GM21526 (cell line): Measurements from ENCODE around the gene MINDY1.

Experiments
- ATAC-seq: cut with Tn5 transposase; IDR thresholded peaks from one replicate; pipeline ENCODE4 v1.9.1; 2021; ENCODE audit warnings: moderate library complexity; ENCODE audit not compliant: unreplicated experiment, low FRiP score

Gene MINDY1

GRCh38 chr1:151012684-151013471, 6.2 kb upstream of the MINDY1 start:
- no peak for ATAC-seq

DNA sequence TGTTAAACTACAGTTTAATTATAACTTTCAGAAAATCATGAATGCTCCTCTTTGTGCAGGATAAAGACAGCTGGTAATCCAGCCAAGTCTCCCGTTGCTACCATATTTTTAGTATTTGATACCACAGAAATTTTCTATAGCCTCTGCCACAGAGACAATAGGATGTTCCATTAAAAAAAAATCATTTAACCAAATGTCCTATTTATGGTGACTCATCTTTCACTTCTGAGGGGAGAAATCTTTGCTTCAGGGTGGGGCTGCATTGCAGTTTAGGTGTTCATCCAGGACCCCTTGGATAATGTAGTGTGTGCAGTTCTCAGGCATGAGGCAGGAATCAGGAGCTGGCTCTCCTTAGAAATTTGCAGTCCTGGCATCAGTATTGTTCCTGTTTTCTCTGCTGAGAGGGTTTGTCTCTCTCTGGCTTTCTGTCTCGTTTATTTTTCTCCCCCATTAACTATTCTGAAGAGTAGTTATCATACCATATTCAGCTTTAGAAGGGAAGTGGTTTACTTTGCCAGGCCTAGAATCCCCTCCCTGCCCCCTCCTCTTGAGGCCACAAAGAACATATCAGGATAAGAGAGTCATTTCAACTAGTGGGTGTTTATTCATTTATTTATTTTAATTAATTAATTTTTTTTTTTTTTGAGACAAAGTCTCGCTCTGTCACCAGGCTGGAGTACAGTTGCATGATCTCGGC, 4.6 kb upstream of the MINDY1 start:
- no peak for ATAC-seq

GRCh38 chr1:151010346-151010726, 3.6 kb upstream of the MINDY1 start:
- ATAC-seq: no peak

GRCh38 chr1:151009674-151010345, 3.1 kb upstream of the MINDY1 start:
- ATAC-seq: no peak

DNA sequence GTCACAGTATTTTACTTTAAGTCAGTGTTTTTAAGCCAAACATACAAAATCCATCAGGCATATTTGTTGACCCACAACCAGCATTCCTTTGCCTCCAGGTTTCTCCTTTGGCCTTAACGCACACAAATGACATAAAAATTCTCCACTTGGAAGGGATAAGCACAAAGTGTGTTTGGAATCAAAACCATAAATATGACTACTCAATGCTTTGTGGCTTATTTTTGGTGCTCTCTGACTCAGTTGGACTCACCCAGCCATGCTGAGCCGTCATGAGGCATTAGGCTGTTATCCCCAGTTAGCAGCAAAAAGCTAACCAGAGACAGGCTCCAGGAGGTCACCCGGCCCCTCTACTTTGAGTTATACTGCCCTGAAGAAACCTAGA, 2.5 kb upstream of the MINDY1 start:
- no peak for ATAC-seq

- ATAC-seq: peak; percentile 63
These were observed 1.8 kb upstream of the MINDY1 start, which contains the start of gene PRUNE1 for GRCh38 chr1:151008244-151009205. PRUNE1 (plus strand) TSS chr1:151008449; CDS start chr1:151008633, 184 bp downstream.

DNA sequence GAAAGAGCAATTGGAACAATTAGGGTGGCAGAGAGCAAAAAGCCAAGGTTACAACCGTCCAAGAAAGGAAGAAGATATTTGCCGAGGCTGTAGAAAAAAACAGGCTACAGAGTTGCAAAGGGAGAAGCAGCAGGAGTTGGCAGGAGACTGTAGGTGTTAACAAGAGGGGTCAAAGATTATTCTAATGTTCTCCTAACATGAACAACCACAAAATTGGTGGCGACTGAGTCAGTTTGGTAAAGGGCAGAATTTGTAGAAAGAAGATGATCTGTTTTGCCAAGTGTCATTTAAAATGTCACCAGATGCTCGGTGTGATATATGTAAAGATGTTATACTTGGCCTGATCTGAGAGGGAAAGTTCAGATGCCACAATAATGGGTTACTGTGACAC, 1.1 kb upstream of the MINDY1 start:
- ATAC-seq: no peak

- no peak for ATAC-seq
These were observed 878 bp downstream of the MINDY1 start for GRCh38 chr1:151005729-151006319.

DNA sequence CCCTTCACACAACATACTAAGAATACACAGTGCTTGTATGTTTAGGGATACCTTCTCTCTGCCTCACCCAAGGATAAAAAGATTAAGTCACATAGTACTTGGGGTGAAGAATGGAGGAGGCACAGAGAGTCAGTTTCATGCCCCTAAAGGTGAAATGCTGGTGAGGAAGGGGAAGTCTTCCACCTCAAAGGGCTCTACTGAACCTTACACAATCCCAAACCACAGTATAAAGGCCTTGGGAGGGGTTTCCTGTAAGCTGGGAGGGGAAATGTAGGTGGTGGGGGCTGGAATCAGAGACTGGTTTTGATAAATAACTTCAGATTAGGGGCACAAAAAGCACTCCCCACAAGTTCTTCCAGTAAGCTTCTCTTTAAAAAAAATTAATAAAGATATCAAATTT, 3.5 kb downstream of the MINDY1 start:
- no peak for ATAC-seq

DNA sequence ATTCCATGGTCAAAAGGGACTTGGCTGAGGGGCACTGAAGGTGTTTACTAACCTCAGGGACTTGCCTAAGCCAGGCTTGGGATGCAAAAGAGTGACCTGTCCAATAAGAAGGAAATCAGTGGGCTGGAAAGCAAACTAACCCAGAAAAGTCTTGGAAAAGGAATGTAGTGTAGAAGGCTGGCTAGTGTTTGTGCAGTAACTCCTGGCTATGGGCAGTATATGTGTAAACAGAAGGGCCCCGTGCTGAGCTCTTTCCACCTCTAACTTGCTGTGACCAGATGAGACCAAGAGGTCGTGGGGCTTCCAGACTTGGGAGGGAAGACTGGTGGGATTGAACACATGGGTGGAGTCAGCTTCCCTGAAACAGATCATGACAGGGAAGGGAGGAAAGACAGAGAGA, 4.1 kb downstream of the MINDY1 start:
- no peak for ATAC-seq

GRCh38 chr1:151002051-151002450, 4.7 kb downstream of the MINDY1 start:
- ATAC-seq: no peak

GRCh38 chr1:151001602-151002001, 5.1 kb downstream of the MINDY1 start:
- ATAC-seq: no peak

GRCh38 chr1:151000408-151000807, 6.3 kb downstream of the MINDY1 start:
- ATAC-seq: no peak

DNA sequence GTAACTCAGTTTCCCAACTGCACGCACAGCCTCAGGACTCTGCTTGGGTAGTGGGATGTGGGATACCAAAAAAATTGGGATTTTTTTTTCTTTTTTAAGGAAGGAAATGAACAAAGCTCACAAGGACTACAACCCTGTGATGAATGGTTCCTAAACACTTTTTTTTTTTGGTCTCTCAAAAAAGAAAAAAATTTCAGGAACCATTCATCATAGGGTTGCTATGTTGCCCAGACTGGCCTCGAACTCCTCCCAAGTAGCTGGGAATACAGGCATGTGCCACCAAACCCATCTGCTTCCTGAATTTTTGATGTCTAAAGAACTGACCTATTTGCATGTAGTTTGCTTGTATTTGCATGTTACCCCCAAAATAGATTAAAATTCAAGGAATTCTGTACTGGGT, 6.8 kb downstream of the MINDY1 start:
- ATAC-seq: no peak

GRCh38 chr1:150999051-150999674, 7.5 kb downstream of the MINDY1 start:
- no peak for ATAC-seq

- no peak for ATAC-seq
These were observed 8.8 kb downstream of the MINDY1 start for GRCh38 chr1:150997949-150998348.

DNA sequence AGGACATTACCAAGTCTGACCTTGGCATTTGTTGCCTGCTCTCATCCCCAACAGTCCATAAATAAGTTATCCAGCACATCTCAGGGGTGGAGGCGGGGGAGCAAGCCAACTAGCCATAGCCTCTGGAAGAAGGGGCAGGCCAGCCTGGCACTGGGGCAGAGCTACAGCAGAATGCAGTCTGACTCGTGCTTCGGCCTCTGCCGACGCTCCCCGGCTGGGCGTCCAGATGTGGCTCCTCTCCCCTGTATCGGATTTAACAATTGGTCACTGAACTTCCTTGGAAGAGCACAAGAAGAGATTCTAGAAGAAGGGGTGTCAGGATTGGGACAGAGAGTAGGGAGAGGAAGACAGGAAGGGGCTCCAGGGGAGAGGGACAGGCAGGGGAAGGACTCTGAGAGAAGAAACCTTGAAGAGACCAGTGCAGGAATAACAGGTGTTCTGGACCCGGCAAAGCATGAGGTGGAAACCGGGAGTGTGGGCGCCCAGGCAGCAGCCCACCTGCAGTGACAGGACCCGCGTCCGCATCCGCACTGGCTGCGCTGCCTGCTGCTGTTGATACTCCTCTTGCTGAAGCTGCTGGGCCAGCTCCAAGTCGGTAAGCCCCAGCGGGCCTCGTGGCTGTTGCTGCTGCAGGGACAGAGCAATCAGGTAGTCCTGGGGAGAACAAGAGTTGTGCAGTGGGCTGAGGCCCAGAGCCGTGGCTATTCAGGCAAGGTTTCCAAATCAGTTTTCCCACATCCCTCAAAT, 9.4 kb downstream of the MINDY1 start:
- ATAC-seq: no peak

DNA sequence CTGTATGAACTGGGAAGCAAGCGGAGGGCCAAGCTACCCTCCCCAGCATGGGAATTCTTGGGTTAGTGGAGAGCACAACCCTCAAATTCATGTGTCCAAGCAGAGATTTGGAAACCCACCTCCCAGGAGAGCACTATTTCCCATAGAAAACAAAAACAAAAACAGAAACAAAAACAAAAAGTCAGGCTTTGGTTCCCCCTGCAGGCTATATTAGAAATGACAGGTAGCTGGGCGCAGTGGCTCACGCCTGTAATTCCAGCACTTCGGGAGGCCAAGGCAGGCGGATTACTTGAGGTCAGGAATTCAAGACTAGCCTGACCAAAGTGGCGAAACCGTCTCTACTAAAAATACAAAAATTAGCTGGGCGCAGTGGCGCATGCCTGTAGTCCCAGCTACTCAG, 10.8 kb downstream of the MINDY1 start:
- no peak for ATAC-seq

GRCh38 chr1:150995460-150995859, 11.2 kb downstream of the MINDY1 start:
- no peak for ATAC-seq
